Measurements from ENCODE around the gene ITGA8.

- no peak for TF ChIP-seq CTCF (IDR thresholded peaks at IDR 0.05; ENCODE audit: low read depth, low read length)
- TF ChIP-seq EZH2phosphoT487 (IDR thresholded peaks at IDR 0.05; ENCODE audit: low read depth), result no peak
Measured at GRCh38 chr10:15591937-15592336, 127.8 kb downstream of the ITGA8 start.
